ENCODE results near the gene PRKN. TPM values are rescaled to one million over a fixed set of nuclear protein-coding genes. Genes with fewer than 3 reads are reported as not detected.
"Not testable (repeated sequence)": the region's sequence is repeated elsewhere in the genome, so short reads cannot be mapped to it uniquely, and the experiment has no call there.

The PRKN gene
- total and polyA plus RNA-seq, 5 experiments from 2014 or later = 2.2 to 5.6 (median 3.5) TPM

- Mint-ChIP-seq H3K4me1 (peaks cover 0 to 5% (median 0%) of the 10 kb centered on the region in 4 donors), H3K27me3 (no peaks in the 10 kb centered on the region), H3K9me3 (peaks cover 0 to 7% (median 0%) of the 10 kb centered on the region in 9 donors), H3K36me3 (peaks cover 0 to 4% (median 3%) of the 10 kb centered on the region in 3 donors), H3K4me3 (no peak overlapping the region), H3K27ac (peak overlapping the region in 1 of 10 donors; percentile 4)
- POLR2A ChIA-PET = no interaction called here
- no peak for DNase-seq
- ATAC-seq = no peak
Measured at GRCh38 chr6:162541019-162541601, 186.5 kb downstream of the PRKN start.

- Mint-ChIP-seq H3K9me3 (peaks cover 0 to 7% (median 0%) of the 10 kb centered on the region in 9 donors), H3K4me3 (no peak overlapping the region), H3K36me3 (peaks cover 0 to 5% (median 4%) of the 10 kb centered on the region in 3 donors), H3K27me3 (no peaks in the 10 kb centered on the region), H3K4me1 (peaks cover 0 to 5% (median 0%) of the 10 kb centered on the region in 4 donors), H3K27ac (no peak overlapping the region)
- no peak for DNase-seq
- no peak for ATAC-seq
- POLR2A ChIA-PET = no interaction called here
Measured at GRCh38 chr6:162539321-162539720, 188.2 kb downstream of the PRKN start.

- Mint-ChIP-seq H3K27ac (no peak overlapping the region), H3K27me3 (no peaks in the 10 kb centered on the region), H3K4me1 (peaks cover 0 to 5% (median 0%) of the 10 kb centered on the region in 4 donors), H3K4me3 (no peak overlapping the region), H3K9me3 (peaks cover 0 to 6% (median 0%) of the 10 kb centered on the region in 9 donors), H3K36me3 (peaks cover 0 to 5% (median 4%) of the 10 kb centered on the region in 3 donors)
- no peak for ATAC-seq
- POLR2A ChIA-PET = no interaction called here
- no peak for DNase-seq
Measured at GRCh38 chr6:162538643-162539064, 188.9 kb downstream of the PRKN start.

GRCh38 chr6:162533009-162533400 is 194.6 kb downstream of the PRKN start:
- H3K27me3 Mint-ChIP-seq = no peaks in the 10 kb centered on the region
- POLR2A ChIA-PET = no interaction called here
- H3K9me3 Mint-ChIP-seq = peaks cover 0 to 5% (median 2%) of the 10 kb centered on the region in 9 donors
- peaks cover 0 to 11% (median 6%) of the 10 kb centered on the region in 3 donors for H3K36me3 Mint-ChIP-seq
- no peak for DNase-seq
- H3K4me1 Mint-ChIP-seq = peaks cover 0 to 2% (median 0%) of the 10 kb centered on the region in 4 donors
- no peak overlapping the region for H3K4me3 Mint-ChIP-seq
- no peak for ATAC-seq
- H3K27ac Mint-ChIP-seq = no peak overlapping the region

- H3K4me1 Mint-ChIP-seq = no peaks in the 10 kb centered on the region
- peaks cover 0 to 7% (median 6%) of the 10 kb centered on the region in 3 donors for H3K36me3 Mint-ChIP-seq
- POLR2A ChIA-PET = no interaction called here
- H3K27me3 Mint-ChIP-seq = no peaks in the 10 kb centered on the region
- peaks cover 0 to 5% (median 0%) of the 10 kb centered on the region in 9 donors for H3K9me3 Mint-ChIP-seq
- H3K4me3 Mint-ChIP-seq = no peak overlapping the region
- ATAC-seq = no peak
- DNase-seq = no peak
- peak overlapping the region in 1 of 10 donors; percentile 24 for H3K27ac Mint-ChIP-seq
Measured at GRCh38 chr6:162532283-162533008, 195.1 kb downstream of the PRKN start.

GRCh38 chr6:162531391-162531790 is 196.2 kb downstream of the PRKN start:
- DNase-seq, H3K27me3 Mint-ChIP-seq, H3K4me1 Mint-ChIP-seq, ATAC-seq, H3K4me3 Mint-ChIP-seq, POLR2A ChIA-PET: not testable (repeated sequence)
- Mint-ChIP-seq H3K9me3 (peaks cover 0 to 11% (median 0%) of the 10 kb centered on the region in 9 donors), H3K36me3 (peaks cover 0 to 11% (median 3%) of the 10 kb centered on the region in 3 donors), H3K27ac (peak overlapping the region in 1 of 10 donors; percentile 53)

- DNase-seq (no peak), ATAC-seq (no peak)
- POLR2A ChIA-PET = no interaction called here
- H3K4me1 Mint-ChIP-seq = peaks cover 0 to 2% (median 0%) of the 10 kb centered on the region in 4 donors
- H3K4me3 Mint-ChIP-seq = no peak overlapping the region
- H3K36me3 Mint-ChIP-seq = peaks cover 0 to 11% (median 2%) of the 10 kb centered on the region in 3 donors
- no peak overlapping the region for H3K27ac Mint-ChIP-seq
- no peaks in the 10 kb centered on the region for H3K27me3 Mint-ChIP-seq
- H3K9me3 Mint-ChIP-seq = peaks cover 0 to 9% (median 2%) of the 10 kb centered on the region in 9 donors
Measured at GRCh38 chr6:162528538-162528937, 199.0 kb downstream of the PRKN start.

GRCh38 chr6:162526960-162527359 is 200.6 kb downstream of the PRKN start:
- H3K27ac Mint-ChIP-seq = no peak overlapping the region
- no peak overlapping the region for H3K4me3 Mint-ChIP-seq
- H3K9me3 Mint-ChIP-seq = peaks cover 0 to 12% (median 5%) of the 10 kb centered on the region in 9 donors
- POLR2A ChIA-PET = no interaction called here
- H3K27me3 Mint-ChIP-seq = no peaks in the 10 kb centered on the region
- peaks cover 4 to 19% (median 6%) of the 10 kb centered on the region in 3 donors for H3K36me3 Mint-ChIP-seq
- DNase-seq = no peak
- H3K4me1 Mint-ChIP-seq = peaks cover 0 to 2% (median 0%) of the 10 kb centered on the region in 4 donors
- no peak for ATAC-seq

- no peak overlapping the region for H3K4me3 Mint-ChIP-seq
- H3K9me3 Mint-ChIP-seq = peaks cover 0 to 12% (median 4%) of the 10 kb centered on the region in 9 donors
- peaks cover 4 to 16% (median 6%) of the 10 kb centered on the region in 3 donors for H3K36me3 Mint-ChIP-seq
- no peak overlapping the region for H3K27ac Mint-ChIP-seq
- DNase-seq (no peak), ATAC-seq (no peak)
- H3K27me3 Mint-ChIP-seq = no peaks in the 10 kb centered on the region
- POLR2A ChIA-PET = no interaction called here
- peaks cover 0 to 2% (median 0%) of the 10 kb centered on the region in 4 donors for H3K4me1 Mint-ChIP-seq
Measured at GRCh38 chr6:162525181-162525580, 202.4 kb downstream of the PRKN start.

GRCh38 chr6:162512744-162513143 is 214.8 kb downstream of the PRKN start:
- H3K4me3 Mint-ChIP-seq = no peak overlapping the region
- H3K4me1 Mint-ChIP-seq = peaks cover 0 to 2% (median 0%) of the 10 kb centered on the region in 4 donors
- ATAC-seq (no peak), DNase-seq (no peak)
- no peak overlapping the region for H3K27ac Mint-ChIP-seq
- POLR2A ChIA-PET = no interaction called here
- peaks cover 4 to 9% (median 7%) of the 10 kb centered on the region in 3 donors for H3K36me3 Mint-ChIP-seq
- H3K27me3 Mint-ChIP-seq = no peaks in the 10 kb centered on the region
- peaks cover 0 to 9% (median 2%) of the 10 kb centered on the region in 9 donors for H3K9me3 Mint-ChIP-seq

- Mint-ChIP-seq H3K27me3 (no peaks in the 10 kb centered on the region), H3K4me3 (no peak overlapping the region), H3K9me3 (peaks cover 0 to 5% (median 0%) of the 10 kb centered on the region in 9 donors), H3K27ac (no peak overlapping the region), H3K36me3 (peaks cover 0 to 2% (median 0%) of the 10 kb centered on the region in 3 donors), H3K4me1 (peaks cover 0 to 1% (median 0%) of the 10 kb centered on the region in 4 donors)
- DNase-seq (no peak), ATAC-seq (no peak)
- POLR2A ChIA-PET = no interaction called here
Measured at GRCh38 chr6:162497389-162497788, 230.2 kb downstream of the PRKN start.

GRCh38 chr6:162493917-162494316 is 233.6 kb downstream of the PRKN start:
- Mint-ChIP-seq H3K36me3 (peaks cover 4 to 5% (median 5%) of the 10 kb centered on the region in 3 donors), H3K4me1 (no peaks in the 10 kb centered on the region), H3K9me3 (peaks cover 0 to 11% (median 2%) of the 10 kb centered on the region in 9 donors), H3K27me3 (no peaks in the 10 kb centered on the region), H3K27ac (peak overlapping the region in 1 of 10 donors; percentile 28), H3K4me3 (no peak overlapping the region)
- ATAC-seq (no peak), DNase-seq (no peak)
- POLR2A ChIA-PET = no interaction called here

- no peak for DNase-seq
- Mint-ChIP-seq H3K4me1 (no peaks in the 10 kb centered on the region), H3K27me3 (no peaks in the 10 kb centered on the region), H3K4me3 (no peak overlapping the region), H3K27ac (no peak overlapping the region), H3K36me3 (peaks cover 10 to 13% (median 13%) of the 10 kb centered on the region in 3 donors), H3K9me3 (peaks cover 0 to 12% (median 2%) of the 10 kb centered on the region in 9 donors)
- POLR2A ChIA-PET = no interaction called here
- ATAC-seq = no peak
Measured at GRCh38 chr6:162491637-162492036, 235.9 kb downstream of the PRKN start.

All from naive thymus-derived CD8-positive, alpha-beta T cell (primary cell).